HepG2 (cell line): Measurements from ENCODE around the gene REPIN1. TPM values are rescaled to one million over a fixed set of nuclear protein-coding genes. Genes with fewer than 3 reads are reported as not detected.

Experiments used
- CEBPB ChIP-seq: IDR thresholded peaks from 2 replicates; pipeline ENCODE4 v1.6.1; 2011; ENCODE audit warnings: low read depth, low read length, improper control_type of control experiment, borderline replicate concordance
- E2F1 ChIP-seq: sonication (generic); formaldehyde crosslinking; IDR thresholded peaks from 2 replicates; pipeline ENCODE4 v1.5.0; 2020; ENCODE audit warnings: missing genetic modification reagents
- ERF ChIP-seq: IDR thresholded peaks from 2 replicates; pipeline ENCODE4 v1.6.1; 2018; ENCODE audit warnings: missing biosample characterization, missing genetic modification reagents
- FOSL2 ChIP-seq: sonication (generic); formaldehyde crosslinking; IDR thresholded peaks from 2 replicates; pipeline ENCODE4 v1.4.0; 2020; ENCODE audit warnings: missing genetic modification reagents
- FOXM1 ChIP-seq: sonication (generic); formaldehyde crosslinking; IDR thresholded peaks from 2 replicates; pipeline ENCODE4 v1.5.0; 2020; ENCODE audit warnings: missing genetic modification reagents
- IRF9 ChIP-seq: sonication (generic); formaldehyde crosslinking; IDR thresholded peaks from 2 replicates; pipeline ENCODE4 v1.8.0; 2022; ENCODE audit warnings: missing genetic modification reagents, mild to moderate bottlenecking, borderline replicate concordance
- PATZ1 ChIP-seq: sonication (generic); formaldehyde crosslinking; IDR thresholded peaks from 2 replicates; pipeline ENCODE4 v1.4.0; 2020; ENCODE audit warnings: missing genetic modification reagents
- PHF8 ChIP-seq: sonication (generic); formaldehyde crosslinking; IDR thresholded peaks from 2 replicates; pipeline ENCODE4 v1.5.0; 2020; ENCODE audit warnings: missing genetic modification reagents
- PLRG1 ChIP-seq: fragments of 450-650 bp; conservative IDR thresholded peaks from 2 replicates; pipeline ENCODE4 v1.6.1; 2016
- POLR2AphosphoS5 ChIP-seq: IDR thresholded peaks from 2 replicates; pipeline ENCODE4 v1.6.1; 2012; ENCODE audit warnings: low read depth, low read length
- RBM39 ChIP-seq: fragments of 200-400 bp; formaldehyde crosslinking; IDR thresholded peaks from one replicate; pipeline ENCODE4 v1.6.1; 2018; ENCODE audit warnings: antibody characterized with exemption, mild to moderate bottlenecking, low read depth, low read length; ENCODE audit not compliant: poor library complexity, severe bottlenecking
- SP4 ChIP-seq: sonication (generic); formaldehyde crosslinking; IDR thresholded peaks from 2 replicates; pipeline ENCODE4 v1.8.1; 2023; ENCODE audit warnings: mild to moderate bottlenecking, missing genetic modification reagents
- ZFP90 ChIP-seq: sonication (generic); formaldehyde crosslinking; IDR thresholded peaks from 2 replicates; pipeline ENCODE4 v1.8.0; 2022; ENCODE audit warnings: missing genetic modification reagents, mild to moderate bottlenecking, inconsistent platforms, borderline replicate concordance
- ZNF256 ChIP-seq: sonication (generic); formaldehyde crosslinking; conservative IDR thresholded peaks from 2 replicates; pipeline ENCODE4 v1.4.0; 2020; ENCODE audit warnings: missing genetic modification reagents
- ZNF44 ChIP-seq: sonication (generic); formaldehyde crosslinking; IDR thresholded peaks from 2 replicates; pipeline ENCODE4 v1.5.1; 2020; ENCODE audit warnings: mild to moderate bottlenecking, missing genetic modification reagents
- ZNF451 ChIP-seq: sonication (generic); formaldehyde crosslinking; IDR thresholded peaks from 2 replicates; pipeline ENCODE4 v1.5.0; 2020; ENCODE audit warnings: mild to moderate bottlenecking, missing genetic modification reagents
- ZNF713 ChIP-seq: sonication (generic); formaldehyde crosslinking; IDR thresholded peaks from 2 replicates; pipeline ENCODE4 v1.4.0; 2020; ENCODE audit warnings: mild to moderate bottlenecking, missing genetic modification reagents
- ZNF841 ChIP-seq: sonication (generic); formaldehyde crosslinking; IDR thresholded peaks from 2 replicates; pipeline ENCODE4 v1.8.1; 2023; ENCODE audit warnings: missing genetic modification reagents, borderline replicate concordance
- polyA plus RNA-seq, 8 experiments: library from polyadenylated mRNA; depleted of rRNA in 3 of 8; stranded (reverse) in 7 of 8; unstranded in 1 of 8; fragments of >200 nt; fragmentation: Illumina TruSeq in 4 of 8; extraction: Trizol in 4 of 8; gene quantifications; 2 replicates each; pipeline versions ENCODE4 v1.2.1 to v1.2.3, GENCODE V29; 2011 to 2016; ENCODE audit warnings: low read depth in 4 of 8, missing spikeins in 1 of 8, mixed read lengths in 1 of 8; ENCODE audit not compliant: insufficient read depth in 1 of 8
- total RNA-seq, 5 experiments: library from RNA; depleted of rRNA; stranded (reverse); fragments of >200 nt; fragmentation: Illumina TruSeq; extraction: Trizol; gene quantifications; 2 replicates each; pipeline ENCODE4 v1.2.3, GENCODE V29; 2016; ENCODE audit warnings: low read depth in 1 of 5
- TF ChIP-seq, protein P1 (sequence below): IDR thresholded peaks from 2 replicates; pipeline ENCODE4 v1.6.1; 2016; ENCODE audit warnings: missing genetic modification reagents, missing compliant biosample characterization
- TF ChIP-seq, protein P2 (sequence below): sonication (generic); formaldehyde crosslinking; IDR thresholded peaks from 2 replicates; pipeline ENCODE4 v1.8.1; 2022; ENCODE audit warnings: mild to moderate bottlenecking, missing genetic modification reagents
- TF ChIP-seq, protein P3 (sequence below): sonication (generic); formaldehyde crosslinking; IDR thresholded peaks from 2 replicates; pipeline ENCODE4 v1.8.1; 2023; ENCODE audit warnings: missing genetic modification reagents, mild to moderate bottlenecking, borderline replicate concordance

Gene REPIN1
- total and polyA plus RNA-seq, 2 of the 13 experiments (the other 11 are each of a cell fraction or from before 2014, with no cell fraction given): 69.9 to 108 TPM

GRCh38 chr7:150368096-150368883 is at the start of gene REPIN1 (continued):
- TF ChIP-seq, protein P1, sequence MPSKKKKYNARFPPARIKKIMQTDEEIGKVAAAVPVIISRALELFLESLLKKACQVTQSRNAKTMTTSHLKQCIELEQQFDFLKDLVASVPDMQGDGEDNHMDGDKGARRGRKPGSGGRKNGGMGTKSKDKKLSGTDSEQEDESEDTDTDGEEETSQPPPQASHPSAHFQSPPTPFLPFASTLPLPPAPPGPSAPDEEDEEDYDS: 0 out of 2 replicates have a peak, but pooled peaks have one; percentile 12
- TF ChIP-seq ZFP90 (peak; percentile 39; the same call in 1 of the 2 replicates), POLR2AphosphoS5 (peak; percentile 51; the same call in 1 of the 2 replicates), ZNF256 (CRISPR knock-in tag) (0 out of 2 replicates have a peak, but pooled peaks have one; percentile 56), FOXM1 (no peak), ZNF841 (CRISPR knock-in tag) (no peak; the same call in 1 of the 2 replicates), FOSL2 (peak; percentile 20; the same call in 1 of the 2 replicates), PHF8 (CRISPR knock-in tag) (peak; percentile 73), IRF9 (CRISPR knock-in tag) (no peak; the same call in 1 of the 2 replicates), SP4 (CRISPR knock-in tag) (no peak), ZNF713 (CRISPR knock-in tag) (no peak), RBM39 (peak; percentile 92), CEBPB (no peak), ZNF44 (CRISPR knock-in tag) (0 out of 2 replicates have a peak, but pooled peaks have one; percentile 27), PLRG1 (no peak), PATZ1 (CRISPR knock-in tag) (peak; percentile 89), ERF (CRISPR knock-in tag) (peak; percentile 54), ZNF451 (CRISPR knock-in tag) (no peak), E2F1 (CRISPR knock-in tag) (peak; percentile 72; the same call in 1 of the 2 replicates)
- TF ChIP-seq, protein P2, sequence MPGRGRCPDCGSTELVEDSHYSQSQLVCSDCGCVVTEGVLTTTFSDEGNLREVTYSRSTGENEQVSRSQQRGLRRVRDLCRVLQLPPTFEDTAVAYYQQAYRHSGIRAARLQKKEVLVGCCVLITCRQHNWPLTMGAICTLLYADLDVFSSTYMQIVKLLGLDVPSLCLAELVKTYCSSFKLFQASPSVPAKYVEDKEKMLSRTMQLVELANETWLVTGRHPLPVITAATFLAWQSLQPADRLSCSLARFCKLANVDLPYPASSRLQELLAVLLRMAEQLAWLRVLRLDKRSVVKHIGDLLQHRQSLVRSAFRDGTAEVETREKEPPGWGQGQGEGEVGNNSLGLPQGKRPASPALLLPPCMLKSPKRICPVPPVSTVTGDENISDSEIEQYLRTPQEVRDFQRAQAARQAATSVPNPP (CRISPR knock-in tag): peak; percentile 71; the same call in 1 of the 2 replicates
- TF ChIP-seq, protein P3, sequence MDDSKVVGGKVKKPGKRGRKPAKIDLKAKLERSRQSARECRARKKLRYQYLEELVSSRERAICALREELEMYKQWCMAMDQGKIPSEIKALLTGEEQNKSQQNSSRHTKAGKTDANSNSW: peak; percentile 67; the same call in 1 of the 2 replicates
